Gastrocnemius medialis (tissue), 4 donors: ENCODE measurements around the gene PIWIL4.

Source experiments
- POLR2A ChIP-seq, 2 donors: fragments of 450-650 bp; IDR thresholded peaks; one replicate each; pipeline ENCODE4 v1.6.1; 2017; ENCODE audit warnings: antibody characterized with exemption in 2 of 2, mild to moderate bottlenecking in 2 of 2, moderate library complexity in 2 of 2
- TF ChIP-seq, protein P1 (sequence below), 5 experiments: fragments of 450-650 bp in 3 of 5; fragments of 200-600 bp in 2 of 5; sonication (generic) in 2 of 5; IDR thresholded peaks in 4 of 5; conservative IDR thresholded peaks in 1 of 5; 1 replicate in 4 of 5; 2 replicates in 1 of 5; pipeline ENCODE4 v1.5.1; 2016 to 2019; ENCODE audit warnings: antibody characterized with exemption in 5 of 5, mild to moderate bottlenecking in 3 of 5, moderate library complexity in 3 of 5

DNA sequence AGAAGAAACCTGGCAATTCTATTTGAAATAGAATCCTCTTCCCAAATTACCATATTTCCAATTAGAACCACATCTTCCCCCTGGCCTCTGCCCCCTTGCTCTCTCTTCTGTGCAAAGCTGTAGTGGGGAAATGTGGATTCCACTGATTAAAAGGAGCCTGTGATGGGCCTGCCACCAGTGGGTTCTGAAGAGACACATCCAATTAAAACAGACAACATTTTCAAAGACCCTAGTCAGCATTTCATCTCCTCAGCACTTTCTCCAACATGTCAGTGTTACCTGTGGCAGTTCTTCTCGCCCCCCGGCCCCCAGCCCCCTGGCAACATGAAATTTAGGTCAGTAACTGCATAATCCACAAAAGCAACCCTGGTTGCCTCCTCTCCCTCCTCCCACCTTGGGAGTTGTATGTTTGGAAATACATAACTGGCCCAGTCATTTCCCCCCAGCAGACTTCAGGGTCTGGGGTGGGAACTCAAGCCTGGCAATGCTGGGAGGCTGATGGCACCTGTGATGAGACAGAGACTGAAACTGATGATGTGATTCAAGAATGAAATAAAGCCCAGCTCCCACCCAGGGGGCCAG is 101.1 kb downstream of the PIWIL4 start:
- TF ChIP-seq POLR2A (IDR thresholded peaks at IDR 0.05): no peak
- TF ChIP-seq, protein P1, sequence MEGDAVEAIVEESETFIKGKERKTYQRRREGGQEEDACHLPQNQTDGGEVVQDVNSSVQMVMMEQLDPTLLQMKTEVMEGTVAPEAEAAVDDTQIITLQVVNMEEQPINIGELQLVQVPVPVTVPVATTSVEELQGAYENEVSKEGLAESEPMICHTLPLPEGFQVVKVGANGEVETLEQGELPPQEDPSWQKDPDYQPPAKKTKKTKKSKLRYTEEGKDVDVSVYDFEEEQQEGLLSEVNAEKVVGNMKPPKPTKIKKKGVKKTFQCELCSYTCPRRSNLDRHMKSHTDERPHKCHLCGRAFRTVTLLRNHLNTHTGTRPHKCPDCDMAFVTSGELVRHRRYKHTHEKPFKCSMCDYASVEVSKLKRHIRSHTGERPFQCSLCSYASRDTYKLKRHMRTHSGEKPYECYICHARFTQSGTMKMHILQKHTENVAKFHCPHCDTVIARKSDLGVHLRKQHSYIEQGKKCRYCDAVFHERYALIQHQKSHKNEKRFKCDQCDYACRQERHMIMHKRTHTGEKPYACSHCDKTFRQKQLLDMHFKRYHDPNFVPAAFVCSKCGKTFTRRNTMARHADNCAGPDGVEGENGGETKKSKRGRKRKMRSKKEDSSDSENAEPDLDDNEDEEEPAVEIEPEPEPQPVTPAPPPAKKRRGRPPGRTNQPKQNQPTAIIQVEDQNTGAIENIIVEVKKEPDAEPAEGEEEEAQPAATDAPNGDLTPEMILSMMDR (IDR thresholded peaks at IDR 0.05 in 4 of 5, conservative IDR thresholded peaks at IDR 0.05 in 1 of 5): no peak
